Putamen (tissue), 1 donor: ENCODE results near the gene INHBE.
"Not testable (repeated sequence)": the region's sequence is repeated elsewhere in the genome, so short reads cannot be mapped to it uniquely, and the experiment has no call there.

ENCODE experiments used
- DNase-seq: peaks from one replicate; pipeline ENCODE4 v3.0.0-alpha.2; 2016; ENCODE audit warnings: low spot score

Gene INHBE

DNA sequence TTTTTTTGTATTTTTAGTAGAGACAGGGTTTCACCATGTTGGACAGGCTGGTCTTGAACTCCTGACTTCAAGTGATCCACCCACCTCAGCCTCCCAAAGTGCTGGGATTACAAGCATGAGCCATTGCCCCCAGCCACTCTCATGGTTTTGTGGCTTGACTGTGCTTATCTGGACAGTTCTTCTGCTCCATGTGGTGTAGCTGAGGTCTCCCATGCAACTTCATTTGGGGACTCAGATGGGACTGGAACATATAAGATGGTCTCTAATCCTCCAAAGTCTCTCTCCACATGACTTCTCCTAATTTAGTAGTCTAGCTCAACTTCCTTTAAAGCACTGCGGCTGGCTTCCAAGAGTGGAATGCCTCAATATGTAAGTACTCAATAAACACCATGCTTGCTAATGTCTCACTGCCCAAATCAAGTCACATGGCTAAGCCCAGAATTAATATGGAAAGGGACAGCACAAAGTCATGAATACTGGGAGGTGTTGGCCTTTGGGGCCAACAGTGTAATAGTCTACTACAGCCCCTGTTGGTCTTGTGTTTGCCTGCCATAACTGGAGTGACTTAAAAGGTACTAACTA, 13.2 kb upstream of the INHBE start:
- DNase-seq, result no peak

DNA sequence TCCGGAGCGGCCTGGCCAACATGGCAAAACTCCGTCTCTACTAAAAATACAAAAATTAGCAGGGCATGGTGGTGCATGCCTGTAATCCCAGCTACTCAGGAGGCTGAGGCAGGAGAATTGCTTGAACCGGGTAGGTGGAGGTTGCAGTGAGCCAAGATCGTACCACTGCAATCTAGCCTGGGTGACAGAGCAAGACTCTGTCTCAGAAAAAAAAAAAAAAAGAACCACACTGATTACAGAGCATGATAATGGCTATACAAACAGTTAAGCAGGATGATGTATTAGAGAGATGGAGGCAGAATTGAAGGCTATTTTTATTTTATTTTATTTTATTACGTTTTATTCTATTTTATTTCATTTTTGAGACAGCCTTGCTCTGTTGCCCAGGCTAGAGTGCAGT, 10.8 kb upstream of the INHBE start:
- DNase-seq, result not testable (repeated sequence)

DNA sequence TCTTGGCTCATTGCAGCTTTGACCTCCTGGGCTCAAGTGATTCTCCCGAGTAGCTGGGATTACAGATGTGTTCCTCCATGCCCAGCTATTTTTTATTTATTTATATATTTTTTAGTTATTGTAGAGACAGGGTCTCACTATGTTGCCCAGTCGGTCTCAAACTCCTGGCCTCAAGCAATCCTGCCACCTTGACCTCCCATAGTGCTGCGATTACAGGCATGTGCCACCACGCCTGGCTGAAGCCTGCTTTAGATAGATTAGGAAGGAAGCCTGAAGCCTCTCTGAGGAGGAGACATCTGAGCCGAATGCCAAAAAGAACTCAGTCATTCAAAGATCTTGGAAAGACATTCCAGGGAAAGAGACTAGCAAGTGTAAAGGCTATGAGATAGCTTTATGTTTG, 10.4 kb upstream of the INHBE start:
- DNase-seq, result no peak

DNA sequence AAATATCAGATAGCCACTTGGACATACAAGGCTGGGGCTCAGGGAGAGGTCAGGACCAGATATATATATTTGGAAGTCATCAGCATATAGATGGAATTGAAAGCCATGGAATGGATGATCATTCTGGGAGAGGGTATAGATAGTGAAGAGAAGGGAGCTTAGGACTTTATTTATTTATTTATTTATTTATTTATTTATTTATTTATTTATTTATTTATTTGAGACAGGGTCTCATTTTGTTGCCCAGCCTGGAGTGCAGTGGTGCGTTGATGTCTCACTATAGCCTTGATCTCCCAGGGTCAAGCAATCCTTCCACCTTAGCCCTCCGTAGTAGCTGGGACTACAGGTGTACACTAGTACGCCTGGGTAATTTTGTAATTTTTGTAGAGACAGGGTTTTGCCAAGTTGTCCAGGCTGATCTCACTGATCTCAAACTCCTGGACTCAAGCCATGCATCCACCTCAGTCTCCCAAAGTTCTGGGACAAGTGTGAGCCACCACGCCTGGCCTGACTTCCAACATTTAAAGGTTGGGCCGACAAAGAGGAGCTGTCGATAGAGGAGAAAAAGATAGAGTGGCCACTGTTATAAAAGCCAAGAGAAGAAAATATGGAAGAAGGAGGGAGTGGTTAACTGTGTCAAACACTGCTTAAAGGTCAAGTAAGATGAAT, 8.7 kb upstream of the INHBE start:
- no peak for DNase-seq

GRCh38 chr12:57448669-57449068, 6.4 kb upstream of the INHBE start:
- no peak for DNase-seq

- no peak for DNase-seq
Observed at GRCh38 chr12:57449375-57449774, 5.7 kb upstream of the INHBE start.

DNA sequence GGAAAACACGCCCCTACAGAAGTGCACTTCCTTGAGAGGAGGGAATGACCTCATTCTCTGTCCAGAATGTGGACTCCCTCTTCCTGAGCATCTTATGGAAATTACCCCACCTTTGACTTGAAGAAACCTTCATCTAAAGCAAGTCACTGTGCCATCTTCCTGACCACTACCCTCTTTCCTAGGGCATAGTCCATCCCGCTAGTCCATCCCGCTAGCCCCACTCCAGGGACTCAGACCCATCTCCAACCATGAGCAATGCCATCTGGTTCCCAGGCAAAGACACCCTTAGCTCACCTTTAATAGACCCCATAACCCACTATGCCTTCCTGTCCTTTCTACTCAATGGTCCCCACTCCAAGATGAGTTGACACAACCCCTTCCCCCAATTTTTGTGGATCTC, 5.0 kb upstream of the INHBE start:
- DNase-seq, result no peak

DNA sequence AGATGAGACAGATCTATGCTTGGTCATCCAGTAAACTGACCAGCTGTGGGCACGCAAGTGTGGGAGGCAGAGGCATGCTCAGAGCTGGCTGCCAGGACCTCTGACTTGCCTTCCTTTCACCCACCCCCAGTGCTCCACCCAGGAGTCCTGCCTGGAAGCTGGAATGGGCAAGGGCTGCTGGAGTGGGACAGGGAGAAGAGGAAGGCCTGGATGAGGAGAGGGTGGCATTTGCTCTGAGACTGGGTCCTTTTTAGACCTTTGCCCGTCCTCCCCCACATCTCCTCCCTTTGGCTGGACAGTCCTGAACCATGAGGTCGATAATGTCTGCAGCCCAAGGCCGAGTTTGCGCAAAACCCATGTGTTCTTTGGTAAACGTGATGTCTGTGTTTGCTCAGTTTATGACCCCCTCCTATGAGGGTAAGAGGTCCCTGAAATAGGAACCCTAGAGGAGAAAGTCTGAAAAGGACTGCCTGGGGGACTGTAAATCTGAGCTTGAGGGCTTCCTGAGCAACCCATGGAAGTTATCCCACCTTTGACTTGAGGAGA, 3.8 kb upstream of the INHBE start:
- no peak for DNase-seq

GRCh38 chr12:57452181-57452936, 2.7 kb upstream of the INHBE start:
- peak; percentile 71 for DNase-seq

DNA sequence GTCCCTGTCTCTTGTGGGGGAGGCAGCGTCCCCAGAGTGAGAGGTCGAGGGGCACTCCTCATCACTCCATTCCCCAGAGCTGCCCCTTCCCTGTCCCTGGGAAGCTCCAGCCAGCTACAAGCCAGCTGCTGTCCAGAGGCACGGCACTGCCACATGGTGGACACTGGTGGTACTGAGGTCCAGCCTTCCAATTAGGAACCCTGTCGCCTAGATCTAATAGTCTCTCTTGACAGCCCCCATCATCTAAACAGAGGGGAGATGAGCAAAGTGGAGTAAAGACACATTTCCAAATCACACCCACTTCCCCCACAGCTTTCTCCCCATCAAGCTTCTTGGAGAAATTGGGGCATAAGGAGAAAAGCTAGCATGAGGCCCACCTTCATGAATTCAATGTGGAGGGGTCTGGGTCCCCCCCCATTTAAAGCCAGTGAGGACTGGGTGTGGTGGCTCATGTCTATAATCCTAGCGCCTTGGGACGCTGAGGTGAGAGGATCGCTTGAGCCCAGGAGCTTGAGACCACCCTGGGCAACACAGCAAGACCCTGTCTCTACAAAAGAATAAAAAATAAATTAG, 2.1 kb upstream of the INHBE start:
- peak; percentile 50 for DNase-seq

GRCh38 chr12:57454213-57454565, 918 bp upstream of the INHBE start:
- no peak for DNase-seq

GRCh38 chr12:57455374-57456144, 452 bp downstream of the INHBE start:
- DNase-seq, result no peak

- no peak for DNase-seq
Observed at GRCh38 chr12:57456145-57456700, 1.1 kb downstream of the INHBE start.

DNA sequence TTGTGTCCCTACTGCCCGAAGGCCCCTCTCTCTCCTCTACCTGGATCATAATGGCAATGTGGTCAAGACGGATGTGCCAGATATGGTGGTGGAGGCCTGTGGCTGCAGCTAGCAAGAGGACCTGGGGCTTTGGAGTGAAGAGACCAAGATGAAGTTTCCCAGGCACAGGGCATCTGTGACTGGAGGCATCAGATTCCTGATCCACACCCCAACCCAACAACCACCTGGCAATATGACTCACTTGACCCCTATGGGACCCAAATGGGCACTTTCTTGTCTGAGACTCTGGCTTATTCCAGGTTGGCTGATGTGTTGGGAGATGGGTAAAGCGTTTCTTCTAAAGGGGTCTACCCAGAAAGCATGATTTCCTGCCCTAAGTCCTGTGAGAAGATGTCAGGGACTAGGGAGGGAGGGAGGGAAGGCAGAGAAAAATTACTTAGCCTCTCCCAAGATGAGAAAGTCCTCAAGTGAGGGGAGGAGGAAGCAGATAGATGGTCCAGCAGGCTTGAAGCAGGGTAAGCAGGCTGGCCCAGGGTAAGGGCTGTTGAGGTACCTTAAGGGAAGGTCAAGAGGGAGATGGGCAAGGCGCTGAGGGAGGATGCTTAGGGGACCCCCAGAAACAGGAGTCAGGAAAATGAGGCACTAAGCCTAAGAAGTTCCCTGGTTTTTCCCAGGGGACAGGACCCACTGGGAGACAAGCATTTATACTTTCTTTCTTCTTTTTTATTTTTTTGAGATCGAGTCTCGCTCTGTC, 1.8 kb downstream of the INHBE start:
- DNase-seq, result no peak

DNA sequence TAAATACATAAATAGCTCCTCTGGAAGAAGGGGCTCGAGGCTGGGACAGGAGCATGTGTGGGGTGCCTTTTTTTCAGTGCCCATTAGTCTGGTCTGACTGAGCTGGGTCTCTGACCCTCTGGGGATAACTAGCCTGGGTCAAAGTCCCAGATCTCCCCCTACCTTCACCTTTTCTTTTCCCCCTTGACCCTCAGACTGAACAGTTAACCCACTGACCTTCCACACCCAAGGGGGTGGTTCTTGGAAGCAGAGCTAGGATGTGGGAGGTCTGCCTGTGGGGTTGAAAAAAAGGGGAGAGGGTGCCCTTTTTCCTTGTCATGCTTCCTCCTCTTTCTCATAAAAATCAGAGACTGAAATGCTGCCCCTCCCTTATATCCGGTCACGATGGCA, 3.6 kb downstream of the INHBE start:
- DNase-seq, result no peak

DNA sequence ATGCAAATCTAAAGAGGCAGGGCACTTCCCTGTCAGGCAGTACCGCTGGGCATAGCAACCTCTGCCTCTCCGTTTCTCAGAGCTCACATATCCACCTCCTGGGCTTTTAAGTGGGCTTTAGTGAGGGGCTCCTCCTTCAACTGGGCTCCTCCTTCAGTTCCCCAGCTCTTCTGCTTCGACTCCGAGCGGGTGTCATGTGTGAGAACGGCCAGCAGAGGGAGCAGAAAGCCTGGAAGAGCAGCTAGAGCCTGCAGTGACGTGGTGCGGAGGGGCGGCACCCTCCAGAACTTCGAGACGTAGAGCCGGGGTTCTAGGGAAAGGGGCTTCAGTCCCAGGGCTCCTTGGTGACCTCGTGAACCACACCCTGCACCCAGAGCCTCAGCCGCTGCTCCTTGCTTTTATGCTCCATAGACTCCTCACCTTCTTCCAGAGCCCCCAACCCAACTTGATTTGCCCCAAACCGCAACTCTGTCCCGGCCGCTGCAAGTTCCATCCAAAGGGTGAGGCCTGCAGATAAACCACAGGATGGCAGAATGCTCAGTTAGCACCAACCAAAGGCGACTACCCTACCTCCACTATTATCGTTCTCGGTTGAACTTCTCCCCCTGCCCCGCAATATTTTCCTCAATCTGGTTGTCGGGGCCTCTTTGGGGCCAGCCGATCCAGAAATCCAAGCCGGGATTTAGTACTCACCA, 4.1 kb downstream of the INHBE start:
- DNase-seq, result peak; percentile 91

GRCh38 chr12:57459750-57460467, 4.8 kb downstream of the INHBE start, which contains the start of gene GLI1:
TSS of gene GLI1 (plus strand) at chr12:57459785. CDS start at chr12:57463692, 3,907 bp downstream.
- DNase-seq, result no peak

DNA sequence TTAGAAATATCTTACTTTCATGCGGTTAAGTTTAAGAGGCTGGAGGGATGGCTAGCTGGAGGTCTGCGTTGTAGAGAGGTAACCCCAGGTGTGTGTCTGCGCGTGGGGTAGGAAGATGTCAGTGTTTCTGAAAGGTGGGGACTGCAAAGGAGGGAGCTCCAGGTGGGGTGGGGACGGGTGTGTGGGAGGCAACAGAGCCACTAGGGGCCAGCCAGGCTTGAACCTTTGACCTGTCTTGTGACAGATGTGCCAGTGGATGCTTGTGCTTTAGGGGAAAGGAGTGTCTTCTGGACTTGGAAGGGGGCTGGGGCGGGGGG, 5.3 kb downstream of the INHBE start:
- no peak for DNase-seq

- no peak for DNase-seq
Observed at GRCh38 chr12:57460841-57461275, 5.8 kb downstream of the INHBE start.
